HCT116 (cell line): ENCODE results near the gene ABHD17B. TPM values are rescaled to one million over a fixed set of nuclear protein-coding genes. Genes with fewer than 3 reads are reported as not detected.

Experiments
- ATAC-seq: fragments of 200-7000 bp; cut with Tn5 transposase; 2 replicates; pipeline ENCODE4 v1.9.1; 2020; ENCODE audit warnings: mild to moderate bottlenecking, moderate library complexity
- BruUV-seq: library from RNA; stranded (reverse); fragments of 400-500 nt; replicated peaks from 2 replicates; lab custom pipeline; 2021; lab: Mats Ljungman, UMichigan
- CTCF ChIA-PET: fragments of 300-600 bp; sonication (Branson Sonifier 250); formaldehyde crosslinking; loops from one replicate; lab custom pipeline; 2021; ENCODE audit warnings: antibody characterized with exemption; lab: Charles Lee
- POLR2A ChIA-PET: fragments of 300-600, 350-600 bp; sonication (Branson Sonifier 250); formaldehyde crosslinking; loops from one replicate; lab custom pipeline; 2021; ENCODE audit warnings: antibody characterized with exemption; lab: Charles Lee
- RAD21 ChIA-PET, 2 experiments: fragments of 300-600 bp; sonication (Branson Sonifier 250); formaldehyde crosslinking; loops; one replicate each; lab custom pipeline; 2023; ENCODE audit warnings: low total read pairs in 2 of 2; ENCODE audit not compliant: uncharacterized antibody in 2 of 2, unreplicated experiment in 2 of 2, low non-redundant PET in 1 of 2; lab: Charles Lee
- DNase-seq: peaks from one replicate; pipeline ENCODE4 v3.0.0-alpha.2; 2010; ENCODE audit warnings: low read depth, low spot score
- H2AFZ ChIP-seq: fragments of 200-600 bp; shearing (Covaris generic), sonication (generic); 2 replicates; pipeline ENCODE4 v1.6.1; 2017; ENCODE audit warnings: low read depth, mixed run types, mixed read lengths, antibody characterized with exemption, low read length; ENCODE audit not compliant: poor library complexity, severe bottlenecking
- H3K27ac ChIP-seq: 2 replicates; pipeline ENCODE4 v1.5.1; 2012; ENCODE audit warnings: low read depth, low read length
- H3K27me3 ChIP-seq: fragments of 200-600 bp; sonication (generic); 2 replicates; pipeline ENCODE4 v1.6.1; 2016; ENCODE audit warnings: mixed run types, low read length, mixed read lengths; ENCODE audit not compliant: insufficient read depth
- H3K36me3 ChIP-seq, 2 experiments: fragments of 200-500 bp in 1 of 2; fragments of 200-600 bp in 1 of 2; sonication (Bioruptor generic) in 1 of 2; sonication (generic) in 1 of 2; 2 replicates each; pipeline versions ENCODE4 v1.5.1 to v1.6.1; 2014 to 2016; ENCODE audit warnings: low read length in 2 of 2, inconsistent platforms in 1 of 2, mixed read lengths in 1 of 2, mixed run types in 1 of 2; ENCODE audit not compliant: insufficient read depth in 2 of 2, control insufficient read depth in 1 of 2
- H3K4me1 ChIP-seq, 2 experiments: fragments of 200-600 bp in 1 of 2; sonication (generic) in 1 of 2; 2 replicates each; pipeline versions ENCODE4 v1.5.1 to v1.6.1; 2012 to 2017; ENCODE audit warnings: low read length in 2 of 2, inconsistent platforms in 1 of 2, mild to moderate bottlenecking in 1 of 2, mixed read lengths in 1 of 2, mixed run types in 1 of 2, moderate library complexity in 1 of 2; ENCODE audit not compliant: insufficient read depth in 2 of 2, control insufficient read depth in 1 of 2
- H3K4me2 ChIP-seq: fragments of 200-600 bp; sonication (generic); 2 replicates; pipeline ENCODE4 v1.6.1; 2017; ENCODE audit warnings: mixed run types, low read length, mixed read lengths
- H3K4me3 ChIP-seq, 2 experiments: fragments of 200-600 bp in 1 of 2; sonication (generic) in 1 of 2; replicated peaks in 1 of 2; 2 replicates each; pipeline ENCODE4 v1.5.1; 2011 to 2016; ENCODE audit warnings: low read length in 2 of 2, control low read depth in 1 of 2, low read depth in 1 of 2, mild to moderate bottlenecking in 1 of 2, mixed read lengths in 1 of 2, mixed run types in 1 of 2
- H3K79me2 ChIP-seq: fragments of 200-600 bp; sonication (generic); 2 replicates; pipeline ENCODE4 v1.6.1; 2017; ENCODE audit warnings: mild to moderate bottlenecking, mixed run types, low read length, moderate library complexity, mixed read lengths; ENCODE audit not compliant: insufficient read depth
- H3K9ac ChIP-seq: fragments of 200-600 bp; sonication (generic); 2 replicates; pipeline ENCODE4 v1.6.1; 2016; ENCODE audit warnings: low read length, mixed read lengths
- H3K9me2 ChIP-seq: fragments of 200-600 bp; sonication (generic), shearing (Covaris generic); 2 replicates; pipeline ENCODE4 v1.6.1; 2017; ENCODE audit warnings: mixed run types, mild to moderate bottlenecking, moderate library complexity; ENCODE audit not compliant: insufficient read depth
- H3K9me3 ChIP-seq, 2 experiments: fragments of 200-500 bp in 1 of 2; fragments of 200-600 bp in 1 of 2; sonication (Bioruptor generic) in 1 of 2; sonication (generic) in 1 of 2; 2 replicates each; pipeline ENCODE4 v1.6.1; 2014 to 2017; ENCODE audit warnings: low read length in 2 of 2, mixed read lengths in 2 of 2, inconsistent platforms in 1 of 2, low read depth in 1 of 2, mild to moderate bottlenecking in 1 of 2, mixed run types in 1 of 2, moderate library complexity in 1 of 2; ENCODE audit not compliant: control insufficient read depth in 1 of 2, insufficient read depth in 1 of 2
- H4K20me1 ChIP-seq: fragments of 200-600 bp; sonication (generic), shearing (Covaris generic); 2 replicates; pipeline ENCODE4 v1.6.1; 2017; ENCODE audit warnings: mixed run types, mild to moderate bottlenecking, moderate library complexity; ENCODE audit not compliant: insufficient read depth
- CBX3 ChIP-seq: IDR thresholded peaks from 2 replicates; pipeline ENCODE4 v1.6.1; 2012; ENCODE audit warnings: low read depth
- CEBPB ChIP-seq: IDR thresholded peaks from 2 replicates; pipeline ENCODE4 v1.6.1; 2012; ENCODE audit warnings: low read depth
- EGR1 ChIP-seq: IDR thresholded peaks from 2 replicates; pipeline ENCODE4 v1.6.1; 2012; ENCODE audit warnings: low read depth
- ELF1 ChIP-seq: IDR thresholded peaks from 2 replicates; pipeline ENCODE4 v1.6.1; 2012; ENCODE audit warnings: low read depth, borderline replicate concordance
- EZH2 ChIP-seq: fragments of 200-600 bp; sonication (generic); IDR thresholded peaks from 2 replicates; pipeline ENCODE4 v1.6.1; 2017; ENCODE audit warnings: antibody characterized with exemption, mixed run types
- EZH2phosphoT487 ChIP-seq: fragments of 200-600 bp; IDR thresholded peaks from 2 replicates; pipeline ENCODE4 v1.6.1; 2018; ENCODE audit warnings: antibody characterized with exemption, borderline replicate concordance
- JUND ChIP-seq: IDR thresholded peaks from 2 replicates; pipeline ENCODE4 v1.6.1; 2012
- POLR2A ChIP-seq: IDR thresholded peaks from 2 replicates; pipeline ENCODE4 v1.7.0; 2011; ENCODE audit warnings: borderline replicate concordance; ENCODE audit not compliant: insufficient read depth, insufficient read length; ENCODE audit errors: extremely low read depth
- POLR2AphosphoS5 ChIP-seq: IDR thresholded peaks from 2 replicates; pipeline ENCODE4 v1.6.1; 2011; ENCODE audit warnings: mild to moderate bottlenecking, low read depth, low read length, moderate library complexity
- RAD21 ChIP-seq: IDR thresholded peaks from 2 replicates; pipeline ENCODE4 v1.6.1; 2012; ENCODE audit warnings: low read depth, mild to moderate bottlenecking
- SIN3A ChIP-seq: IDR thresholded peaks from 2 replicates; pipeline ENCODE4 v1.6.1; 2012; ENCODE audit warnings: low read depth
- SRF ChIP-seq: IDR thresholded peaks from 2 replicates; pipeline ENCODE4 v1.6.1; 2012; ENCODE audit warnings: low read depth
- YY1 ChIP-seq: IDR thresholded peaks from 2 replicates; pipeline ENCODE4 v1.6.1; 2011; ENCODE audit warnings: low read length, low read depth, moderate library complexity, mild to moderate bottlenecking; ENCODE audit not compliant: insufficient replicate concordance; ENCODE audit errors: extremely low read depth
- ZFX ChIP-seq: fragments of 450-650 bp; IDR thresholded peaks from 2 replicates; pipeline ENCODE4 v1.6.1; 2017
- ZNF274 ChIP-seq: fragments of 200-500 bp; sonication (Bioruptor generic); IDR thresholded peaks from 2 replicates; pipeline ENCODE4 v1.6.1; 2014; ENCODE audit warnings: mild to moderate bottlenecking, low read depth, low read length, inconsistent platforms
- intact Hi-C: fragments of 100-400 bp; cut with micrococcal nuclease; formaldehyde crosslinking; loops from 2 replicates; pipeline ENCODE4 v1.10.0; 2022
- total RNA-seq: library from RNA; stranded (reverse); gene quantifications from one replicate; pipeline ENCODE4 v1.2.1, GENCODE V29; 2021; ENCODE audit not compliant: unreplicated experiment
- TF ChIP-seq, protein P1 (sequence below), 3 experiments: fragments of 200-600 bp in 1 of 3; sonication (generic) in 1 of 3; IDR thresholded peaks in 2 of 3; conservative IDR thresholded peaks in 1 of 3; 2 replicates each; pipeline ENCODE4 v1.5.1; 2012 to 2017; ENCODE audit warnings: low read depth in 2 of 3, low read length in 2 of 3, antibody characterized with exemption in 1 of 3, borderline replicate concordance in 1 of 3, control low read depth in 1 of 3, mild to moderate bottlenecking in 1 of 3, mixed read lengths in 1 of 3, mixed run types in 1 of 3, moderate library complexity in 1 of 3; ENCODE audit not compliant: insufficient read depth in 1 of 3
- TF ChIP-seq, protein P2 (sequence below): IDR thresholded peaks from 2 replicates; pipeline ENCODE4 v1.6.1; 2011; ENCODE audit warnings: mild to moderate bottlenecking, low read length, moderate library complexity; ENCODE audit not compliant: insufficient replicate concordance; ENCODE audit errors: extremely low read depth
- TF ChIP-seq, protein P3 (sequence below): IDR thresholded peaks from 2 replicates; pipeline ENCODE4 v1.6.1; 2012
- TF ChIP-seq, protein P4 (sequence below): IDR thresholded peaks from 2 replicates; pipeline ENCODE4 v1.6.1; 2012
- TF ChIP-seq, protein P5 (sequence below): IDR thresholded peaks from 2 replicates; pipeline ENCODE4 v1.6.1; 2012; ENCODE audit warnings: low read depth

Gene ABHD17B
- total RNA-seq, 1 experiment from 2014 or later: 17.0 TPM

DNA sequence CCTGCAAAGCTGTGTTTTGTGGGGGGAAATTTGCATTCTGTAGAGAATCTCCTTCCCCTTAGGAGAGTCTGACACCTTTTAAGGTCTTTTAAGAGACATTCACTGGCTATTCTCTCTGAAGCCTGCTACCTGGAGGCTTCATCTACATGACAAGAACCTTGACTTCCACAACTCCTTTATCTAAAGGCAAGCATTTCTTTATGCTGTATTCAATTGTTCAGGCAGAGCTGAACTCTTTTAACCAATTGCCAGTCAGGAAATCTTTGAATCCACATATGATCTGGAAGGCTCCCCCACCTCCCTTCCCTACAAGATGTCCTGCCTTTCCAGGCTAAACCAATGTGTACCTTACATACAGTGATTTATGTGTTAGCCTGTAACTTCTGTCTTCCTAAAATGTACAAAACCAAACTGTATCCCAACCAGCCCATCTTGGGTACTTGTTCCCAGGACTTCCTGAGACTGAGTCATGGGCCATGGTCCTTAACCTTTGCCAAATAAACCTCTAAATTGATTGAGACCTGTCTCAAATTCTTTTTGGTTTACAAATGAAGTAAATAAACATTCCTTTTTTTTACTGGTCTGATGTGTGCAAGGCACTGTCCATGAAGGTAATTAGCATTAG, 10.3 kb upstream of the ABHD17B start:
- TF ChIP-seq, protein P1, sequence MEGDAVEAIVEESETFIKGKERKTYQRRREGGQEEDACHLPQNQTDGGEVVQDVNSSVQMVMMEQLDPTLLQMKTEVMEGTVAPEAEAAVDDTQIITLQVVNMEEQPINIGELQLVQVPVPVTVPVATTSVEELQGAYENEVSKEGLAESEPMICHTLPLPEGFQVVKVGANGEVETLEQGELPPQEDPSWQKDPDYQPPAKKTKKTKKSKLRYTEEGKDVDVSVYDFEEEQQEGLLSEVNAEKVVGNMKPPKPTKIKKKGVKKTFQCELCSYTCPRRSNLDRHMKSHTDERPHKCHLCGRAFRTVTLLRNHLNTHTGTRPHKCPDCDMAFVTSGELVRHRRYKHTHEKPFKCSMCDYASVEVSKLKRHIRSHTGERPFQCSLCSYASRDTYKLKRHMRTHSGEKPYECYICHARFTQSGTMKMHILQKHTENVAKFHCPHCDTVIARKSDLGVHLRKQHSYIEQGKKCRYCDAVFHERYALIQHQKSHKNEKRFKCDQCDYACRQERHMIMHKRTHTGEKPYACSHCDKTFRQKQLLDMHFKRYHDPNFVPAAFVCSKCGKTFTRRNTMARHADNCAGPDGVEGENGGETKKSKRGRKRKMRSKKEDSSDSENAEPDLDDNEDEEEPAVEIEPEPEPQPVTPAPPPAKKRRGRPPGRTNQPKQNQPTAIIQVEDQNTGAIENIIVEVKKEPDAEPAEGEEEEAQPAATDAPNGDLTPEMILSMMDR (IDR thresholded peaks at IDR 0.05 in 2 of 3, conservative IDR thresholded peaks at IDR 0.05 in 1 of 3; ENCODE audit: borderline replicate concordance in 1 of 3, insufficient read depth in 1 of 3, low read depth in 2 of 3, low read length in 2 of 3): no peak
- TF ChIP-seq JUND: no peak
- no peak for TF ChIP-seq RAD21
- TF ChIP-seq, protein P2, sequence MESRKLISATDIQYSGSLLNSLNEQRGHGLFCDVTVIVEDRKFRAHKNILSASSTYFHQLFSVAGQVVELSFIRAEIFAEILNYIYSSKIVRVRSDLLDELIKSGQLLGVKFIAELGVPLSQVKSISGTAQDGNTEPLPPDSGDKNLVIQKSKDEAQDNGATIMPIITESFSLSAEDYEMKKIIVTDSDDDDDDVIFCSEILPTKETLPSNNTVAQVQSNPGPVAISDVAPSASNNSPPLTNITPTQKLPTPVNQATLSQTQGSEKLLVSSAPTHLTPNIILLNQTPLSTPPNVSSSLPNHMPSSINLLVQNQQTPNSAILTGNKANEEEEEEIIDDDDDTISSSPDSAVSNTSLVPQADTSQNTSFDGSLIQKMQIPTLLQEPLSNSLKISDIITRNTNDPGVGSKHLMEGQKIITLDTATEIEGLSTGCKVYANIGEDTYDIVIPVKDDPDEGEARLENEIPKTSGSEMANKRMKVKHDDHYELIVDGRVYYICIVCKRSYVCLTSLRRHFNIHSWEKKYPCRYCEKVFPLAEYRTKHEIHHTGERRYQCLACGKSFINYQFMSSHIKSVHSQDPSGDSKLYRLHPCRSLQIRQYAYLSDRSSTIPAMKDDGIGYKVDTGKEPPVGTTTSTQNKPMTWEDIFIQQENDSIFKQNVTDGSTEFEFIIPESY: no peak
- no peak for TF ChIP-seq CBX3
- no peak for TF ChIP-seq CEBPB
- no peak for TF ChIP-seq POLR2AphosphoS5
- TF ChIP-seq, protein P3, sequence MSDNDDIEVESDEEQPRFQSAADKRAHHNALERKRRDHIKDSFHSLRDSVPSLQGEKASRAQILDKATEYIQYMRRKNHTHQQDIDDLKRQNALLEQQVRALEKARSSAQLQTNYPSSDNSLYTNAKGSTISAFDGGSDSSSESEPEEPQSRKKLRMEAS: no peak
- no peak for TF ChIP-seq ELF1
- TF ChIP-seq, protein P4, sequence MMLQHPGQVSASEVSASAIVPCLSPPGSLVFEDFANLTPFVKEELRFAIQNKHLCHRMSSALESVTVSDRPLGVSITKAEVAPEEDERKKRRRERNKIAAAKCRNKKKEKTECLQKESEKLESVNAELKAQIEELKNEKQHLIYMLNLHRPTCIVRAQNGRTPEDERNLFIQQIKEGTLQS: no peak
- TF ChIP-seq EZH2: no peak
- TF ChIP-seq EGR1: no peak
- no peak for TF ChIP-seq ZFX
- no peak for TF ChIP-seq SIN3A
- TF ChIP-seq, protein P5, sequence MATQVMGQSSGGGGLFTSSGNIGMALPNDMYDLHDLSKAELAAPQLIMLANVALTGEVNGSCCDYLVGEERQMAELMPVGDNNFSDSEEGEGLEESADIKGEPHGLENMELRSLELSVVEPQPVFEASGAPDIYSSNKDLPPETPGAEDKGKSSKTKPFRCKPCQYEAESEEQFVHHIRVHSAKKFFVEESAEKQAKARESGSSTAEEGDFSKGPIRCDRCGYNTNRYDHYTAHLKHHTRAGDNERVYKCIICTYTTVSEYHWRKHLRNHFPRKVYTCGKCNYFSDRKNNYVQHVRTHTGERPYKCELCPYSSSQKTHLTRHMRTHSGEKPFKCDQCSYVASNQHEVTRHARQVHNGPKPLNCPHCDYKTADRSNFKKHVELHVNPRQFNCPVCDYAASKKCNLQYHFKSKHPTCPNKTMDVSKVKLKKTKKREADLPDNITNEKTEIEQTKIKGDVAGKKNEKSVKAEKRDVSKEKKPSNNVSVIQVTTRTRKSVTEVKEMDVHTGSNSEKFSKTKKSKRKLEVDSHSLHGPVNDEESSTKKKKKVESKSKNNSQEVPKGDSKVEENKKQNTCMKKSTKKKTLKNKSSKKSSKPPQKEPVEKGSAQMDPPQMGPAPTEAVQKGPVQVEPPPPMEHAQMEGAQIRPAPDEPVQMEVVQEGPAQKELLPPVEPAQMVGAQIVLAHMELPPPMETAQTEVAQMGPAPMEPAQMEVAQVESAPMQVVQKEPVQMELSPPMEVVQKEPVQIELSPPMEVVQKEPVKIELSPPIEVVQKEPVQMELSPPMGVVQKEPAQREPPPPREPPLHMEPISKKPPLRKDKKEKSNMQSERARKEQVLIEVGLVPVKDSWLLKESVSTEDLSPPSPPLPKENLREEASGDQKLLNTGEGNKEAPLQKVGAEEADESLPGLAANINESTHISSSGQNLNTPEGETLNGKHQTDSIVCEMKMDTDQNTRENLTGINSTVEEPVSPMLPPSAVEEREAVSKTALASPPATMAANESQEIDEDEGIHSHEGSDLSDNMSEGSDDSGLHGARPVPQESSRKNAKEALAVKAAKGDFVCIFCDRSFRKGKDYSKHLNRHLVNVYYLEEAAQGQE: no peak
- TF ChIP-seq POLR2A: no peak
- TF ChIP-seq ZNF274: no peak
- no peak for TF ChIP-seq YY1
- no peak for TF ChIP-seq EZH2phosphoT487
- TF ChIP-seq SRF: no peak
- ChIA-PET CTCF (no interaction called here), RAD21 (no interaction called here), POLR2A (no interaction called here)
- DNase-seq (no peak), ATAC-seq (no peak)
- Histone ChIP-seq H2AFZ (no peak overlapping the region), H3K27ac (no peak overlapping the region), H3K9ac (no peak overlapping the region), H3K4me3 (no peak overlapping the region), H3K4me2 (no peak overlapping the region), H3K9me2 (0 out of 2 replicates have a peak, but pooled peaks cover 3% of the 10 kb centered on the region), H4K20me1 (peaks cover 3% of the 10 kb centered on the region; the same call in 1 of the 2 replicates), H3K4me1 (no peaks in the 10 kb centered on the region), H3K79me2 (peaks cover 44% of the 10 kb centered on the region), H3K36me3 (no peaks in the 10 kb centered on the region), H3K9me3 (no peaks in the 10 kb centered on the region), H3K27me3 (no peaks in the 10 kb centered on the region)
- intact Hi-C loops: no loop called here
- BruUV-seq: no TSS peak
